NT2/D1 (cell line): Measurements from ENCODE around the gene MCTP1.

ENCODE experiments used
- SUZ12 ChIP-seq: IDR thresholded peaks from 2 replicates; pipeline ENCODE4 v1.6.1; 2011; ENCODE audit not compliant: insufficient read length, insufficient read depth; ENCODE audit errors: extremely low read depth
- YY1 ChIP-seq: IDR thresholded peaks from 2 replicates; pipeline ENCODE4 v1.6.1; 2011; ENCODE audit not compliant: insufficient read length, insufficient read depth
- ZNF274 ChIP-seq: IDR thresholded peaks from 2 replicates; pipeline ENCODE4 v1.6.1; 2011; ENCODE audit warnings: mild to moderate bottlenecking, low read depth, low read length

- TF ChIP-seq ZNF274 (no peak), YY1 (no peak), SUZ12 (no peak)
These were observed 312.6 kb downstream of the MCTP1 start for GRCh38 chr5:94972268-94972667.
